Measurements from ENCODE around the gene MRPL19. TPM values are rescaled to one million over a fixed set of nuclear protein-coding genes. Genes with fewer than 3 reads are reported as not detected.
"Not testable (repeated sequence)": the region's sequence is repeated elsewhere in the genome, so short reads cannot be mapped to it uniquely, and the experiment has no call there.

MRPL19 gene
- polyA plus RNA-seq, 1 experiment, result 13.9 TPM

DNA sequence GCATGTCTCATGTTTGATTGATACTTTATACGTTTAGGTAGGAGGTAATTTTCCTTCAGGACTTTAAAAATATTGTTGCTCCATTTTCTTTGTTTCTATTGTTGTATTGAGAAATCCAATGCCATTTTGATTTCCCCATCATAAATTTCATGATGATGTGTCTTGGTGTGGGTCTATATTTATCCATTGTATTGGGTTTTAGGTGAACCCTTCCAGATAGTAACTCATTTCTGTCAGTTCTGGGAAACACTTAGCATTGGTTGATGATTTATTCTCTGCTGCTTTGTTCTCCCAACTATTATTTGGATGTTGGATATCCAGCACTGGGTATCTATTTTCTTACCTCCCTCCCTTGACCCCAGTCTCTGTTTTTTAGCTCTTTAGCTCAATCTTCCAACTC is 10.0 kb downstream of the MRPL19 start:
- H3K27me3 ChIP-seq (ENCODE audit: control insufficient read depth, insufficient read depth, low read length), result no peaks in the 10 kb centered on the region
- no peak for DNase-seq (ENCODE audit: low read depth)
- no peak overlapping the region for H3K4me3 ChIP-seq (ENCODE audit: low read depth, low read length)
- ChIA-PET POLR2A (no interaction called here), CTCF (interaction anchor here (1.1 to 1.5 kb wide), 2 partner anchors 16 to 21 kb away, joined by 3 to 5 read pairs; no protein-coding TSS in a partner anchor)
- TF ChIP-seq, protein P1, sequence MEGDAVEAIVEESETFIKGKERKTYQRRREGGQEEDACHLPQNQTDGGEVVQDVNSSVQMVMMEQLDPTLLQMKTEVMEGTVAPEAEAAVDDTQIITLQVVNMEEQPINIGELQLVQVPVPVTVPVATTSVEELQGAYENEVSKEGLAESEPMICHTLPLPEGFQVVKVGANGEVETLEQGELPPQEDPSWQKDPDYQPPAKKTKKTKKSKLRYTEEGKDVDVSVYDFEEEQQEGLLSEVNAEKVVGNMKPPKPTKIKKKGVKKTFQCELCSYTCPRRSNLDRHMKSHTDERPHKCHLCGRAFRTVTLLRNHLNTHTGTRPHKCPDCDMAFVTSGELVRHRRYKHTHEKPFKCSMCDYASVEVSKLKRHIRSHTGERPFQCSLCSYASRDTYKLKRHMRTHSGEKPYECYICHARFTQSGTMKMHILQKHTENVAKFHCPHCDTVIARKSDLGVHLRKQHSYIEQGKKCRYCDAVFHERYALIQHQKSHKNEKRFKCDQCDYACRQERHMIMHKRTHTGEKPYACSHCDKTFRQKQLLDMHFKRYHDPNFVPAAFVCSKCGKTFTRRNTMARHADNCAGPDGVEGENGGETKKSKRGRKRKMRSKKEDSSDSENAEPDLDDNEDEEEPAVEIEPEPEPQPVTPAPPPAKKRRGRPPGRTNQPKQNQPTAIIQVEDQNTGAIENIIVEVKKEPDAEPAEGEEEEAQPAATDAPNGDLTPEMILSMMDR (IDR thresholded peaks at IDR 0.05; ENCODE audit: insufficient read depth, low read depth, low read length), result no peak
- H3K36me3 ChIP-seq (ENCODE audit: control insufficient read depth, insufficient read depth, low read length), result peaks cover 4% of the 10 kb centered on the region

DNA sequence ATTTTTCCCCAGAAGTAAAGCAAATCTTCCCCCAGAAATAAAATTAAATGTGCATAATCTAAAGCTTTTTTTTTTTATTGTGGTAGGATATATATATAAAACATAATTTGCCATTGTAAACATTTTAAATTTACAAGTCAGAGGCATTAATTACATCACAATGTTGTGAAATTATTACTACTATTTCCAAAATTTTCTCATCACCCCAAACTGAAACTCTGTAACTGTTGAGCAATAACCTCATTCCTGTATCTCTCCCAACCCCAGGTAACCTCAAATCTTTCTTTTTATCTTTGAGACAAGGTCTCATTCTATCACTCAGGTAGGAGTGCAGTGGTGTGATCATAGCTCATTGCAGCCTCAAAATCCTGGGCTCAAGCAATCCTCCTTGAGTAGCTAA is 11.2 kb downstream of the MRPL19 start:
- ChIA-PET CTCF (interaction anchor here (1.1 kb wide), 2 partner anchors 17 to 20 kb away, joined by 3 to 6 read pairs; no protein-coding TSS in a partner anchor), POLR2A (no interaction called here)
- Histone ChIP-seq H3K36me3 (ENCODE audit: control insufficient read depth, insufficient read depth, low read length) (peaks cover 3% of the 10 kb centered on the region), H3K27me3 (ENCODE audit: control insufficient read depth, insufficient read depth, low read length) (no peaks in the 10 kb centered on the region), H3K4me3 (ENCODE audit: low read depth, low read length) (no peak overlapping the region)
- DNase-seq (ENCODE audit: low read depth), result no peak
- TF ChIP-seq, protein P1 (IDR thresholded peaks at IDR 0.05; ENCODE audit: insufficient read depth, low read depth, low read length), result no peak

DNA sequence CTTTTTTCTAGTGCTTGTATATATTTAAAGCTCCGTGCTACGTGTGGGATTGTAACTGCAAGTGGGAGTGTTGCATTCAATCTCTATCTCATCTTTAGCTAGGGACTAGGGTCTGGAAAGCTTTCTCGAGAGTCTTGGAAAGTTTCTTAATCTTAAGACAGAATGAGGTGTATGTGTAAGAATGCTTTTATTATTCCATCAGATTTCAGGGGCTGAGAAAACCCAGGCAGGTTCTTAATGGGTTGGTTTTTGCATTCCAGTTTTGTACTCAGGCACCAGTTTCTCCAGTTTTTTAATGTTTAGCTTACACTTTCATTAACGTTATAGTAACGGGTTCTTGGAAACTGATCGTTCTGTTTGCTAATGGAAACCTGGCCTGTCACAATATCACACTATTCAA is 20.3 kb downstream of the MRPL19 start:
- TF ChIP-seq, protein P1 (IDR thresholded peaks at IDR 0.05; ENCODE audit: insufficient read depth, low read depth, low read length), result no peak
- CTCF ChIA-PET, result interaction anchor here (0.8 to 1.3 kb wide), 2 partner anchors 10 to 26 kb away, joined by 3 to 7 read pairs; no protein-coding TSS in a partner anchor
- DNase-seq (ENCODE audit: low read depth), result no peak
- POLR2A ChIA-PET, result no interaction called here
- H3K36me3 ChIP-seq (ENCODE audit: control insufficient read depth, insufficient read depth, low read length), result peaks cover 2% of the 10 kb centered on the region
- H3K4me3 ChIP-seq (ENCODE audit: low read depth, low read length), result no peak overlapping the region
- H3K27me3 ChIP-seq (ENCODE audit: control insufficient read depth, insufficient read depth, low read length), result no peaks in the 10 kb centered on the region

DNA sequence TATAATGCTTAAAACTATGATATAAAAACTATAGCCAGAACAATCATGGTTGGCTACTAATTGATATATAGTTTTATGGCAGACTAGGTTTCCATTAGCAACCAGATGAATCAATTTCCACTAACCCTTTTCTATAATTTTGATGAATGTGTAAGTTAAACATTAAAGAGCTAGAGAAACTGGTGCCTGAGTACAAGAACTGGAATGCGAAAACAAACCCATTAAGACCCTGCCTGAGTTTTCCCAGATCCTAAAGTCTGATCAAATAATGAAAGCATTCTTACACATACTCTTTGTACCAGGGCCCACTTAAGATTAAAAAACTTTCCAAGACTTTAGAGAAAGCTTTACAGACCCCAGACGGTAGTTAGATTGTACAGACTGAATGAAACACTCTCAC is 21.3 kb downstream of the MRPL19 start:
- TF ChIP-seq, protein P1 (IDR thresholded peaks at IDR 0.05; ENCODE audit: insufficient read depth, low read depth, low read length), result no peak
- POLR2A ChIA-PET, result no interaction called here
- CTCF ChIA-PET, result interaction anchor here (1.5 to 2.3 kb wide), 3 partner anchors 9 to 28 kb away, joined by 7 to 9 read pairs (median 7); no protein-coding TSS in a partner anchor

DNA sequence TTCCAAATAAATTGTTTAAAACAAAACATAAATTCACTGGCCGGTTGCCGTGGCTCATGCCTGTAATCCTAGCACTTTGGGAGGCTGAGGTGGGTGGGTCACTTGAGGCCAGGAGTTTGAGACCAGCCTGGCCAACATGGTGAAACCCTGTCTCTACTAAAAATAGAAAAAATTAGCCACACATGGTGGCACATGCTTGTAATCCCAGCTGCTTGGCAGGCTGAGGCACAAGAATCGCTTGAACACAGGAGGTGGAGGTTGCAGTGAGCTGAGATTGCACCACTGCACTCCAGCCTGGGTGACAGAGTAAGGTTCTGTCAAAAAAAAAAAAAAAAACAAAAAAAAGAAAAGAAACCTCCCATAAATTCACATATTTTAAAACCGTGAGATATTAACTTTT is 28.8 kb downstream of the MRPL19 start:
- CTCF ChIA-PET, result interaction anchor here (1.9 to 2.1 kb wide), 2 partner anchors 13 to 24 kb away, joined by 12 to 13 read pairs; no protein-coding TSS in a partner anchor
- DNase-seq (ENCODE audit: low read depth); H3K4me3 ChIP-seq (ENCODE audit: low read depth, low read length); H3K27me3 ChIP-seq (ENCODE audit: control insufficient read depth, insufficient read depth, low read length); POLR2A ChIA-PET; H3K36me3 ChIP-seq (ENCODE audit: control insufficient read depth, insufficient read depth, low read length): not testable (repeated sequence)

More for the DNA sequence above, 21.3 kb downstream of the MRPL19 start:
- H3K27me3 ChIP-seq (ENCODE audit: control insufficient read depth, insufficient read depth, low read length), result no peaks in the 10 kb centered on the region
- no peak overlapping the region for H3K4me3 ChIP-seq (ENCODE audit: low read depth, low read length)
- no peak for DNase-seq (ENCODE audit: low read depth)
- peaks cover 2% of the 10 kb centered on the region for H3K36me3 ChIP-seq (ENCODE audit: control insufficient read depth, insufficient read depth, low read length)

DNA sequence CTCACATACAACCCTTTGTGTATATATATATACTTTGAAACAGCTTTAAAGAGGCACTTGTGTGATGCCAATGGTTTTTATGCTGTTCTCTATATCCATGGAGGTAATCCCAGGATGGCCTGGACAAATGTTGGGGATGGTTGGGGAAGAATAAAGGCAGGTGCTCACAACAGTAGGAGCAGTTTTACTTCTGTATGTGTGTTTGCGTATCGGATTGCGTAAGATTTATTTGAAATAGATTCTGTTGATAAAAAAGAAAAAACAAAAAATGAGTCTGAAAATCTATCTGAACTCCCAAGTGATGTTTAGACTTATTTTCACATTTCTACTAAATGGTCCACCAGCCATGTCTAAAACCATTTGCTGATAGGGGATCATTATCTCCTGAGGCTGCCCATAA is 29.3 kb downstream of the MRPL19 start:
- ChIA-PET CTCF (interaction anchor here (1.3 to 2.1 kb wide), 3 partner anchors 13 to 30 kb away, joined by 7 to 13 read pairs (median 12); partner anchors contain the start of gene MRPL19), POLR2A (no interaction called here)
- H3K4me3 ChIP-seq (ENCODE audit: low read depth, low read length), result no peak overlapping the region
- peaks cover 2% of the 10 kb centered on the region for H3K36me3 ChIP-seq (ENCODE audit: control insufficient read depth, insufficient read depth, low read length)
- no peak for DNase-seq (ENCODE audit: low read depth)
- H3K27me3 ChIP-seq (ENCODE audit: control insufficient read depth, insufficient read depth, low read length), result no peaks in the 10 kb centered on the region
- TF ChIP-seq, protein P1 (IDR thresholded peaks at IDR 0.05; ENCODE audit: insufficient read depth, low read depth, low read length), result no peak
